Activated naive CD4-positive, alpha-beta T cell (primary cell): ENCODE results near the gene SCNN1B.

Source experiments
- DNase-seq, 4 experiments: peaks; one replicate each; lab custom pipeline; 2025; lab: John Stamatoyannopoulos, UW

SCNN1B gene

GRCh38 chr16:23321206-23321875, 19.2 kb downstream of the SCNN1B start:
- no peak for DNase-seq

DNA sequence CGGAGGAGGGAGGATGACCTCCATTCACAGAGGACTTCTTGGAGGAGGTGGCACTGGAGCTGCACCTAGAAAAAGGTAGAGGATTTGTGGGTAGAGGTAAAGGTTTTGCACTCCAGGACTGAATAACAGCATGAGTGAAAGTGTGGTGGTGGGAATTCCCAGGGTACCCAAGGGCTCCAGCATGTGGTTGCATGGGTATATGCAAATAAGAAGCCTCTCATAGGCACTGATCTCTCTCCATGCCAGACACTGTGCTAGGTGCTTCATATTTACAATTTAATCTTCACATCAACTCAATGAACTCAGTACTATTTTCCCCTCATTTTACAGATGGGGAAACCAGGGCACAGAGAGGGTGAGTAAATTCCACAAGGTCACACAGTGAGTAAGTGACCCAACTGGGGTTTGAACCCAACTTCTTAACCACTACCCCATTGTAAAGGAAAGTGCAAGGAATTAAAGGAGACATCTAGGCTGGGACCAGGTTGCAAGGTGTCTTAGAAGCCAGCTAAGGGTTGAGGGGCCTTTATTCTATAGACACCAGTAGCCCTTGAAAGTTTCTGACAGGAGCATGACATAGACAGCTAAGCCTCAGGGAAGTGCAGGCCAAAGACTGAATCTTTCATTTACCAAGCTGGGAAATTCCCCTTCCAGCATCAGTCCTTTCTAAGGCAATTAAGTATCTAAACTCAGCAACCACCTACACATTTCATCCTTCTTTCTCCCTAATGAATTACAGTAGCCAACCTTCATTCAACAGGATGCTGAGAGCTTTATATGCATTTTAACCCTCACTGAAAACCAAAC, 21.3 kb downstream of the SCNN1B start:
- no peak for DNase-seq

GRCh38 chr16:23324727-23325126, 22.6 kb downstream of the SCNN1B start:
- no peak for DNase-seq

DNA sequence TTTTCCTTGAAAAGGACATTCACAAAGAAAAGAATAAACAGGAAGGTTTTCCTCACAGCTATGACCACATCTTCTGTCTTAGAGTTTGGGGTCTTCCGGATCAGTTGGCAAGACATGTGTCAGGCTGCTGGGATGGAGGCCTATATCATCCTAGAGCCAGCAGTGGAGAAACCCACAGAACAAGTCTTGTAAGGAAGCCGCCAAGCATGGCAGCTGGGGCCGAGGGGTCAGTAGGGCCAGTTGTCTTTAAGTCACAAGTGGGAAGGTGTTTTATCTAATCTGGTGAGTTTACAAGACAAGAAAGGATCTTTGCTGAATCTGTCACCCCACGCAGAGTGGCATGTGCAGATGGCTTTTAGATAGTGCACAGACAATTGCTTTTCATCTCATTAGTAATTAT, 25.7 kb downstream of the SCNN1B start:
- no peak for DNase-seq

- no peak for DNase-seq
These were observed 28.1 kb downstream of the SCNN1B start for GRCh38 chr16:23330161-23330560.

- no peak for DNase-seq
These were observed 28.6 kb downstream of the SCNN1B start for GRCh38 chr16:23330583-23331249.

DNA sequence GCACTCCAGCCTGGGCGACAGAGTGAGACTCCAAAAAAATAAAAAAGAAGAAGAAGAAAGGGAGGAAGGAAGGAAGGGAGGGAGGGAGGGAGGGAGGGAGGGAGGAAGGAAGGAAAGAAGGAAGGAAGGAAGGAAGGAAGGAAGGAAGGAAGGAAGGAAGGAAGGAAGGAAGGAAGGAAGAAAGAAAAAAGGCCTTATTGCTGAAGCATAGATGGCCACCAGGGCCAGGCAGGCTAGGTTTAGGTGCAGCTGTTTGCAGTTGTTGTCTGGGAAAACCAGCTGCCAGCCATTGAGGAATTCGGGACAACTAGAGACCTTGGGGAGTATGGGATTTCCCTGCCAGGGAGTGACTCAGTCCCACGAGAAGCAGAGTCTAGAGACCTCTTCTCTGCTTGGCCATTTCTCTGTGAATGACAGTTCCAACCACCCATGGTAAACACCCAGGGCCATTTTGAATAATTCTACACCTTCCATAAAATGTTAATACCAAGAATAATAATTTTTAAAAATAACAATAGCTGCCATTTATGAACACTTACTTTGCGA, 31.0 kb downstream of the SCNN1B start:
- no peak for DNase-seq

DNA sequence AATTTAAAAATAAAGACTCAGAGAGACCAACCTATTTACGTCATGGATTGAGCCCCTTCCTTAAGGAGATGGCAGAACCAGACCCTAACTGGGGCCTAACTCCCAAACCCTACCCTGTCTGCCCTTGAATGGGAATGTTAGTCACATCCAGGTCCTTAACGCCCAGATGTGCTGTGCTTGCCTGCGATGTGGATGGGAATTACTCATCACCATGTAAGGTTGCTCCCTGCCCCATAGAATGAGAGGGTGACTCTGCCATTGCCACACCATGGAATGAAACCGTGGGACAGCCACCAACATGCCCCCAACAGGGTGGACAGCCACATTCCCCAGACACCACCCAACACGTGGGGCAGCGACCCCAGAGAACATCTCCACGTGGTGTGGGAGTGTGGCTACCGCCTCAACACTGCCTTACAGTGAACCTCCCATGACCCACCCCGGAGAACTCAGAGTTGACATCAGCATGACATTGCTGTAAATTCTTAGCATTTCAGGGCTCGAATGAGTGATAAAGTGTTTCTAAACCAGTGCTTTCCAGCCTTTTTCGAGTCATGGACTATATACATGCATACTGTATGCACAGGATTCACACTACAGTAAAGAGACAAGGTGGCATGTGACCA, 31.8 kb downstream of the SCNN1B start:
- DNase-seq, result no peak

- no peak for DNase-seq
These were observed 32.4 kb downstream of the SCNN1B start for GRCh38 chr16:23334457-23334853.

DNA sequence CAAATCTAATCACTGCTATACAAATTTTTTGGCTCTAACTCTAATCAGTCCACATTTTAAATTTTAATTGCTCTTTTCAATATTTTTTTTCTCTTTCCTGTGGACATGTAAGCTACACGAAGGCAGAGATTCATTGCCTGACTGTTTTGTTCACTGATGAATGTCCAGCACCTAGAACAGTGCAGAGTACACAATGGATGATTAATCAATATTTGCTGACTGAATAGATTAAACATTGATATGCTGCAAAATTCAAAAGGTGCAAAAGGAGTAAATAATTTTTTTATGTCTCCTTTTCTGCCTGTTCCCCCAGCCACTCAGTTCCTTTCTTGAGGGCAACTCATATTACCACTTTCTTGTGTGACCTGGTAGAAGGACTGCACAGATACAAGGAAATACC, 32.8 kb downstream of the SCNN1B start:
- no peak for DNase-seq

- DNase-seq, result no peak
These were observed 35.9 kb downstream of the SCNN1B start for GRCh38 chr16:23337836-23338550.

GRCh38 chr16:23339787-23340186, 37.7 kb downstream of the SCNN1B start:
- DNase-seq, result no peak

DNA sequence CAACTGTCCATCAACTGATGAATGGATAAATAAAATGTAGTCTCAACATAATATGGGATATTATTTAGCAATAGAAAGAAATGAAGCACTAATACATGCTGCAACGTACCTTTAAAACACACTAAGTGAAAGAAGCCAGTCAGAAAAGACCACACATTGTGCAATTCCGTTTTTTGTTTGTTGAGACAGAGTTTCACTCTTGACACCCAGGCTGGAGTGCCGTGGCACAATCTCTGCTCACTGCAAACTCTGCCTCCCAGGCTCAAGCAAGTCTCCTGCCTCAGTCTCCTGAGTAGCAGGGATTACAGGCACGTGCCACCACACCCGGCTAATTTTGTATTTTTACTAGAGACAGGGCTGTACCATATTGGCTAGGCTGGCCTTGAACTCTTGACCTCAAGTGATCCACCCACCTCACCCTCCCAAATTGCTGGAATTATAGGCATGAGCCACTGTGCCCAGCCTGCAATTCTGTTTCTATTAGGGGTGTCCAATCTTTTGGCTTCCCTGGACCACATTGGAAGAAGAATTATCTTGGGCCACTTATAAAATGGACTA, 40.1 kb downstream of the SCNN1B start:
- DNase-seq, result no peak

- DNase-seq, result no peak
These were observed 41.8 kb downstream of the SCNN1B start for GRCh38 chr16:23343643-23344612.

DNA sequence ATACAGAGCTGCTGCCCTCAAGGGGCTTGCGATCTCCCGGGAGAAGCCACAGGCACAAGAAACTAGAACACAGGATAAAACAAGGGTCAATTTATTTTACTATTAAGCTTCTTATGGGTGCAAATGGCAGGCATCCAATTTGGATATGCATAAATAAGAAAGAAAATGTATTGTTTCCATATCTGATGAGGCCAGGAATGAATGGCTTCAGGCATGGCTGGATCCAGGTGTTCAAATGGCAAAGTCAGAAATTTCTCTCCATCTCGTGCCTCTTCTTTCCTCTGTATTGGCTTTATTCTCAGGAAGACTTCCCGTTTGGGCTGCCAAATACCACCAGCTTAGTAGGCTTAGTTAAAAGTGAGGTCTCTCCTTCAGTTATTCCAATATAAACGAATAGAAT, 43.1 kb downstream of the SCNN1B start:
- no peak for DNase-seq

DNA sequence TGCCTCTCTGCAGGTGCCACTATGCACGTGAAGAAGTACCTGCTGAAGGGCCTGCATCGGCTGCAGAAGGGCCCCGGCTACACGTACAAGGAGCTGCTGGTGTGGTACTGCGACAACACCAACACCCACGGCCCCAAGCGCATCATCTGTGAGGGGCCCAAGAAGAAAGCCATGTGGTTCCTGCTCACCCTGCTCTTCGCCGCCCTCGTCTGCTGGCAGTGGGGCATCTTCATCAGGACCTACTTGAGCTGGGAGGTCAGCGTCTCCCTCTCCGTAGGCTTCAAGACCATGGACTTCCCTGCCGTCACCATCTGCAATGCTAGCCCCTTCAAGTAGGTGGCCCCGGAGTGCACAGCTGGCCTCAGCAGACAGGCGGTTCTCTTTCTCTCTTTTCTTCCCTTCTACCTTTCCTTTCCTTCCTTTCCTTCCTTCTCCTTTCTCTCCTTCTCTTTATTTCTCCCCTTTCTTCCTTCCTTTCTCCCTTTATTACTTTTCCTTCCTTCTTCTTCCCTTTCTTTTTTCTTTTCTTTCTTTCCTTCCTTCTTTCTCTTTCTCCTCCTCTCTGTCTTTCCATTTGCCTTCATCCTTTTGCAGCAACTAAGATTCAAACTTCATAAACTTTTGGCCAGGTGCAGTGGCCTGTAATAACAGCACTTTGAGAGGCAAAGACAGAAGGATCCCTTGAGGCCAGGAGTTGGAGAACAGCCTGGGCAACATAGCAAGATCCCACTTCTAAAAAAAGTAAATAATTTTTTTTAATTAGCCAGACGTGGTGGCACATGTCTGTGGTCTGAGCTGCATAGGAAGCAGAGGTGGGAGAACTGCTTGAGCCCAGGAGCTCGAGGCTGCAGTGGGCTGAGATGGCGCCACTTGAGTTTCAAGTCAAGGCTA, 46.7 kb downstream of the SCNN1B start:
- DNase-seq, result no peak

DNA sequence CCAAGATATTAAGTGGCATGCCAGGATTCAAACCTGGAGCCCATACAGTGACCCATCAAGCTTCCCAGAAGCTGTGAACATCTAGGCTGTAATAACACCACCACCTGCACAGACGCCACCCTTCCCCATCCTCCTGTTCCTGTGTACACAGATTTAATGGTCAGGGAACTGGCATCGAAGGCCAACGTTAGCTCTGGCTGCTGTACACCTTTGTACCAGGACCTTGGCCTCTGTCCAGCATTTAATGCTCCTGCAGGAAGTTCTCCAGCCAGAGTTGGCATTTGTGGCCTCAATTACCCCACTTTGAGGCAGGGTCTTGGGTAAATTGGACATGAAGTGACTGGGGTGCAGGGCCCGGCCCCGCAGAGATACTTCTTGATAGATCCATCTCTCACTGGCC, 49.3 kb downstream of the SCNN1B start:
- no peak for DNase-seq

- no peak for DNase-seq
These were observed 51.3 kb downstream of the SCNN1B start for GRCh38 chr16:23353440-23353839.

GRCh38 chr16:23354246-23354645, 52.1 kb downstream of the SCNN1B start:
- DNase-seq, result no peak
